Chondrocyte (in vitro differentiated cells): ENCODE measurements around the gene PRTFDC1. TPM values are rescaled to one million over a fixed set of nuclear protein-coding genes. Genes with fewer than 3 reads are reported as not detected.

ENCODE experiments used
- DNase-seq: peaks from one replicate; pipeline ENCODE4 v3.0.0; 2021; ENCODE audit warnings: mixed read lengths, low spot score
- H3K27ac Mint-ChIP-seq: one replicate; pipeline ENCODE4 v1.8.0; 2021; ENCODE audit warnings: mild to moderate bottlenecking, moderate library complexity, mixed read lengths; ENCODE audit not compliant: unreplicated experiment
- H3K27me3 Mint-ChIP-seq: 2 replicates; pipeline ENCODE4 v1.8.0; 2021; ENCODE audit warnings: low read depth, mixed read lengths
- H3K36me3 Mint-ChIP-seq: 2 replicates; pipeline ENCODE4 v1.8.0; 2021; ENCODE audit warnings: low read depth, mixed read lengths
- H3K4me1 Mint-ChIP-seq: 2 replicates; pipeline ENCODE4 v1.8.0; 2021; ENCODE audit warnings: low read depth, mild to moderate bottlenecking, mixed read lengths
- H3K4me3 Mint-ChIP-seq: one replicate; pipeline ENCODE4 v1.8.0; 2021; ENCODE audit warnings: mild to moderate bottlenecking, moderate library complexity, mixed read lengths; ENCODE audit not compliant: unreplicated experiment
- H3K9me3 Mint-ChIP-seq: 2 replicates; pipeline ENCODE4 v1.8.0; 2021; ENCODE audit warnings: low read depth, mixed read lengths
- CTCF ChIP-seq: fragments of 200-600 bp; sonication (generic); IDR thresholded peaks from 2 replicates; pipeline ENCODE4 v1.5.0; 2021; ENCODE audit warnings: antibody characterized with exemption, mild to moderate bottlenecking, moderate library complexity
- total RNA-seq: library from RNA; stranded (reverse); gene quantifications from 3 replicates; pipeline ENCODE4 v1.2.1, GENCODE V29; 2021

Gene PRTFDC1
- total RNA-seq, 1 donor from 2014 or later: 13.1 TPM

- DNase-seq: no peak
- H3K4me3 Mint-ChIP-seq: peak overlapping the region; percentile 69
- no peak for TF ChIP-seq CTCF
- H3K4me1 Mint-ChIP-seq: peaks cover 29% of the 10 kb centered on the region
- no peaks in the 10 kb centered on the region for H3K27me3 Mint-ChIP-seq
- peak overlapping the region; percentile 61 for H3K27ac Mint-ChIP-seq
- H3K9me3 Mint-ChIP-seq: no peaks in the 10 kb centered on the region
- H3K36me3 Mint-ChIP-seq: no peaks in the 10 kb centered on the region
Measured at GRCh38 chr10:24951201-24952142, 934 bp downstream of the PRTFDC1 start.

- H3K27ac Mint-ChIP-seq: no peak overlapping the region
- H3K27me3 Mint-ChIP-seq: no peaks in the 10 kb centered on the region
- no peak for DNase-seq
- no peak for TF ChIP-seq CTCF
- H3K4me3 Mint-ChIP-seq: no peak overlapping the region
- peaks cover 29% of the 10 kb centered on the region for H3K4me1 Mint-ChIP-seq
- no peaks in the 10 kb centered on the region for H3K9me3 Mint-ChIP-seq
- H3K36me3 Mint-ChIP-seq: no peaks in the 10 kb centered on the region
Measured at GRCh38 chr10:24950439-24950838, 2.0 kb downstream of the PRTFDC1 start.

- H3K36me3 Mint-ChIP-seq: no peaks in the 10 kb centered on the region
- no peaks in the 10 kb centered on the region for H3K9me3 Mint-ChIP-seq
- TF ChIP-seq CTCF: no peak
- no peak overlapping the region for H3K4me3 Mint-ChIP-seq
- DNase-seq: no peak
- peaks cover 33% of the 10 kb centered on the region for H3K4me1 Mint-ChIP-seq
- H3K27me3 Mint-ChIP-seq: no peaks in the 10 kb centered on the region
- no peak overlapping the region for H3K27ac Mint-ChIP-seq
Measured at GRCh38 chr10:24949616-24950015, 2.8 kb downstream of the PRTFDC1 start.

GRCh38 chr10:24947304-24948097, 4.9 kb downstream of the PRTFDC1 start:
- Mint-ChIP-seq H3K4me1 (peaks cover 24% of the 10 kb centered on the region), H3K27ac (peak overlapping the region; percentile 58), H3K9me3 (no peaks in the 10 kb centered on the region), H3K27me3 (no peaks in the 10 kb centered on the region), H3K36me3 (no peaks in the 10 kb centered on the region), H3K4me3 (no peak overlapping the region)
- no peak for DNase-seq
- no peak for TF ChIP-seq CTCF

- peaks cover 14% of the 10 kb centered on the region for H3K4me1 Mint-ChIP-seq
- no peak for DNase-seq
- H3K36me3 Mint-ChIP-seq: no peaks in the 10 kb centered on the region
- no peak for TF ChIP-seq CTCF
- no peak overlapping the region for H3K4me3 Mint-ChIP-seq
- H3K9me3 Mint-ChIP-seq: no peaks in the 10 kb centered on the region
- H3K27ac Mint-ChIP-seq: no peak overlapping the region
- no peaks in the 10 kb centered on the region for H3K27me3 Mint-ChIP-seq
Measured at GRCh38 chr10:24944512-24945255, 7.7 kb downstream of the PRTFDC1 start.
